Superior temporal gyrus (tissue), 1 donor: Measurements from ENCODE around the gene CDYL2.

Experiments used
- DNase-seq: peaks from one replicate; pipeline ENCODE4 v3.0.0-alpha.2; 2016; ENCODE audit errors: extremely low spot score

The CDYL2 gene

GRCh38 chr16:80622007-80622406, 182.4 kb downstream of the CDYL2 start:
- no peak for DNase-seq

GRCh38 chr16:80620736-80621605, 183.4 kb downstream of the CDYL2 start:
- DNase-seq: no peak

- no peak for DNase-seq
These were observed 184.6 kb downstream of the CDYL2 start for GRCh38 chr16:80619824-80620223.

GRCh38 chr16:80618862-80619648, 185.3 kb downstream of the CDYL2 start:
- DNase-seq: no peak

- DNase-seq: no peak
These were observed 188.0 kb downstream of the CDYL2 start for GRCh38 chr16:80616362-80616761.

GRCh38 chr16:80615735-80616134, 188.7 kb downstream of the CDYL2 start:
- no peak for DNase-seq

- DNase-seq: no peak
These were observed 189.3 kb downstream of the CDYL2 start for GRCh38 chr16:80614908-80615671.

GRCh38 chr16:80612461-80613017, 191.9 kb downstream of the CDYL2 start:
- DNase-seq: no peak

- no peak for DNase-seq
These were observed 192.5 kb downstream of the CDYL2 start for GRCh38 chr16:80611930-80612327.

- no peak for DNase-seq
These were observed 193.0 kb downstream of the CDYL2 start for GRCh38 chr16:80611171-80611929.

- no peak for DNase-seq
These were observed 193.8 kb downstream of the CDYL2 start for GRCh38 chr16:80610481-80611156.

- no peak for DNase-seq
These were observed 195.5 kb downstream of the CDYL2 start for GRCh38 chr16:80608946-80609345.

- no peak for DNase-seq
These were observed 197.2 kb downstream of the CDYL2 start for GRCh38 chr16:80607204-80607603.

- DNase-seq: no peak
These were observed 198.1 kb downstream of the CDYL2 start for GRCh38 chr16:80606221-80606766.

GRCh38 chr16:80604600-80605355, 199.6 kb downstream of the CDYL2 start:
- no peak for DNase-seq

GRCh38 chr16:80602894-80603293, 201.5 kb downstream of the CDYL2 start:
- no peak for DNase-seq

GRCh38 chr16:80601182-80601581, 203.2 kb downstream of the CDYL2 start:
- no peak for DNase-seq

- no peak for DNase-seq
These were observed 204.9 kb downstream of the CDYL2 start for GRCh38 chr16:80599466-80599865.

- DNase-seq: no peak
These were observed 207.7 kb downstream of the CDYL2 start for GRCh38 chr16:80596507-80597207.
